AG08396 (cell line): ENCODE measurements around the gene NRXN3.

Experiments used
- DNase-seq: peaks from one replicate; pipeline ENCODE4 v3.0.0; 2012; ENCODE audit warnings: low spot score, mixed read lengths

Gene NRXN3

DNA sequence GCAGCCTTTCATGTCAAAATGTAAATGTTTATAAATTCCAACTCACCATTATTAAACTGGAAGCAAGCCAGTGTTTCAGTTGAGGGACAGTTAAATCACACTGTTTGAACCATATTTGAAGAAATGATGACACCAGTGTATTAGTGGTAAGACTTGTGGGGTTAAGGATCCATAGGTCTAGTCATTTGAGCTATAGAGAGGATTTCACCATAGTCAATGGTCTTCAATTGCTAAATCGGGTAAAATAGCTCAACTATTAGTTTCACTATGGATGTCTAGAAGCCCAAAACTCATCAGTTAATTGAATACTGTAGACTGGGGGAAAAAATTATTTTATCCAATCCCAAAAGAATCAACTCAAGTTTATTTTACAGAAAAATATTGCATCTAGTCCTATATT is 659.1 kb downstream of the NRXN3 start:
- DNase-seq = no peak

- DNase-seq = no peak
Measured at GRCh38 chr14:78834766-78835451, 664.7 kb downstream of the NRXN3 start.

DNA sequence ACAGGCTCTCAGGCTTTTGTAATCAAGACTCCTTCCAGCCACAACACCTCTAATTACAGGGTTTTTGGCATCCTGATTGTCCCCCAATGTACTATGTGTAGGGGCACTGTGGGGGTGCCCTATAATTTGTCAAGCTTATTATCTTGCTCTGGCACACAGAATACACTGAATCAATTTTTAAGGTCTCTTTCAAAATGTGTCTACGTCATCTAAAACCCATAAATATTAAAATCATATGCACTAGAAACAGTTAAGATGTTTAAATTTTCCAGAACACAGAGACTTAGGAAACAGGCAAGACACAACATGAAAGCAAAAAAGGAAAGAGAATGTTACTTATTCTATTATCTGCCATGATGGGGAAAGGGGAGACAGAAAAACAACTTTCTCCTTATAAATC is 665.7 kb downstream of the NRXN3 start:
- no peak for DNase-seq

- DNase-seq = peak; percentile 25
Measured at GRCh38 chr14:78836777-78837176, 666.6 kb downstream of the NRXN3 start.

DNA sequence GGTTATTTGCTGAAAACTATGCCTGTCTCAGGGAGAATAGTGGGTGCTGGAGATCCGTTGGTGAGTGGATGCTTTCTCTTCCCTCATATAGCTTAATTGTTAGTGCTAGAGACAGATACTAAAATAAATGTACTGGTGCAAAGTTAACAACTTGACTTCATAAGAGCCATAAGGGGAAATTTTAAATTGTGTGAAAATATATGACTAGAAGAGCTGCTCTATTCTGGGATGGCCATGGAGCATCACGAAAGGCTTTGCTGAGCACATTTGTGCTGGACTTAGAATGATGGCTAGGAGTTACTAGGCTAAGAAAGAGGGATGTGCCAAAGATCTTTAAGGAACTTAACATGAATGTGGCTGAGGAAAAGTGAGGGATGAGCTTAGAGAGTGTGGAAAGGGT is 668.8 kb downstream of the NRXN3 start:
- DNase-seq = no peak

DNA sequence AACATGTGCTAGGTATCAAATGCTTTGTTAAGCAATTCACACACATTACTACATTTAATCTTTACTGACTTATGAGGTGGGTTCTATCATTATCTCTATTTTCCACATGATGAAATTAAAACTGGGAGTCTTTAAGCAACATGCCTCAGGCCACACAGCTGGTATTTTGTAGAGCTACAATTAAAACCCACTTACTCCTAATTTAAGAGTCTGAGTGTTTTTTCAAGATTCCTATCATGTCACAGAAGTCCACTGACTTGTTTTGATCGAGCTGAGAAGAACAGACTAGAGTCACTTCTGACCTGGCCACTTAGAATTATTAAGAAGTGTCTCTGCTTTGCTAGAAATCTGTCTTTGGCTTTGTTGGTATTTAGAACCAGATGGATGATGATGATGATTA is 670.7 kb downstream of the NRXN3 start:
- DNase-seq = no peak

DNA sequence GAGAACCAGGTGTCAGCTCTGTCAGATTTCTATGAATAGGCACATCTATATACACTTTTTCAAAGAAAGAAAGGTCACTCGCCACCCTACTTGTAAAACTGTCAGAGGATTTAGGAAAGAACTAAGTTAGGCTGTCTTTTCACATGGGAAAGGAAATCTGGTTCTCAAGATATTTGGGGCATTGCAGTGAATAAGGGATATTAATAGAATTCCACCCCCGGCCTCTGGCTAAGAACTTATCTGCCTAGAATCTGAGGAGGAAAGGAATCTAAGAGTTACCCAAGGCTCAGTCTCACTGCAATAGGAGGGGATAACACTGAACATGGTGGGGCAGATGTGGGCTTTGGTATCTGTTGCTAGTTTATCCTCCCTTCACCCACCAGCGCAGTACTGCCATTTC is 677.6 kb downstream of the NRXN3 start:
- no peak for DNase-seq

- peak; percentile 23 for DNase-seq
Measured at GRCh38 chr14:78848234-78848820, 678.2 kb downstream of the NRXN3 start.

GRCh38 chr14:78849952-78850351 is 679.8 kb downstream of the NRXN3 start:
- no peak for DNase-seq

GRCh38 chr14:78851189-78851588 is 681.0 kb downstream of the NRXN3 start:
- DNase-seq = no peak

DNA sequence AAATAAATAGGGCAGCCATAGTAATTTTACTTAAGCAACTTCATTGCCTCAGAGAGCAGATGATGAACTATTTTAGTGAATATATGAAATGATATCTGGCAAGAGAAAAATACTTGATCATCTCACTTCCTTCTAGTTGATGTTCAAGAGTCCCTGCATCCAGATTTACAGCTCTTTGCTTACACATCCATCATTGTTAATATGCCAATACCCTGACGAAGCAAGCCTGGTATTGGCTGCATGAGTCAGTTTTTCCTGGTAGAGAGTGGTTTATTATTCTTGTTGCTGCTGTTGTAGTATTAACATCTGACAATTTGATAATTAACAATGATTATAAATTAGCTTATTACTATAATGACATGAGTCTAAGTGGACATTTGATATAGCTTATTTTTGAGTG is 681.9 kb downstream of the NRXN3 start:
- DNase-seq = no peak

- DNase-seq = no peak
Measured at GRCh38 chr14:78857974-78858373, 687.8 kb downstream of the NRXN3 start.

GRCh38 chr14:78863143-78863542 is 693.0 kb downstream of the NRXN3 start:
- peak; percentile 10 for DNase-seq

DNA sequence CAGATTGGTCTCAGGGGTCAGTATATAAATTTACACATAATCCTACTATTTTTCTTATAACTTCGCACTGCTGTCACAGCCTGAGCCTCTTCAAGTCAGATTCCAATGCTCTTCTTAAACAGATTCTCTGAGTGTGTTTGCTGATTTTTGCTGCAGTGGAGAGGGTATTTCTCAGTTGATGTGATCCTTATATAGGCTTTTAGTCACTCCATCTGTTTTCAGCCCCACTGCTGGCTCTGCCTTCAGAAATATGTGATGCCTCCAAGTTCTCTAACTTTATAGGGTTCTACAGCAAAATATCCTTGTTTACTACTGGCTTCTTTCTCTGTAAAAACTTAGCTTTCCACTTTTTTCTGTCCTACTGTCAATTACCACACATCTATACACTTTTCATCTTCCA is 702.7 kb downstream of the NRXN3 start:
- DNase-seq = no peak

DNA sequence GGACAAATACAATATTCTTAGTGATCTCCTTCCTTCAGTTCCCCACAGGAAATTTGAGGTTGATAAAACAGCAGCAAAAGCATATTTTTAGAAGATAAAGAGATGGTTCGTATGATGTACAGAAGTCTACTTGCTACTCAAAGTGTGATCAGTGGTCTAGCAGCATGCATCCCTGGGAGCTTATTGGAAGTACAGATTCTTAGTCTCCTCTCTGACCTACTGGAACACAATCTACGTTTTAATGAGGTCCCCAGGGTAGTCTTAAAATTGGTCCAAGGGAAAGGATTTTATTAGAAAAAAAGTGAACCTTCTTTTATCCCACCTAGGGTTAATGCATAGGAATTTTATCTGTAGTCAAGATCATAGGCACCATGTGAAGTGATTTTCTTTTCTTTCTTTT is 703.4 kb downstream of the NRXN3 start:
- no peak for DNase-seq

- no peak for DNase-seq
Measured at GRCh38 chr14:78875049-78875448, 704.9 kb downstream of the NRXN3 start.

DNA sequence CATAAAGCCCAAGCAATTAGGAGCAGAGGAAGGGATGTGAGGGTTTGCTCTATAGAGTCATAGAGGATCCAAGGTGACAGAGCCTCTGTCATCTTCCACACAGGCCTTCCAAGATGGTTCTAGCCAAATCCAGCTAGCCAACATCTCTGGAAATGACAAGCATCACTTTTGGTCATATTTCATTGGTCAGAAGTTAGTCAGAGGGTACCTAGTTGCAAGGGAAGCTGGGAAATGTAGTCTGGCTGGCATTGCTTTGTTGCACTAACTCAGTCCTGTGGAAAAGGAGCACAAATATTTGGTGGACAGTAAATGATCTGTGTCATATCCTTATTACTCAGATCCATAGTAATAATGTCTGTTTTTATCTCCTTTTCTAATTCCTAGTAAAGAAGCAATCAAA is 715.7 kb downstream of the NRXN3 start:
- no peak for DNase-seq

DNA sequence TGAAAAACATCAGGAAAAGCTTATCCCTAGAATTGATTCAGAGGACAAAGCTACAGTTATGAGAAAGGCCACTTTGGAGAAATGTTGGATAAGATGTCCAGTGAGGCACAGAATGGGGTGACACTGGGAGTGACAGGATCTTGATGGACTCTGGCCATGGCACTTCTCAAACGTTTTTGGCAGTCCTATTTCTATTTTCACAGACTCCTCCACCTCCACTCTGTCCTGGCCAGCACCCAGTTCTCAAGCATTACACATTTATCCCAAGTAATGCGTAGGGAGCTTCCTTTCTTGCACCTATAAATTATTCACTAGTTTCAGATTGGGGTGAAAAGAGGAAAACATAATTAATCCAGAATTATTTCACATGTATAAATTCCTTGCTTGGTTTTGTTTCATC is 727.3 kb downstream of the NRXN3 start:
- DNase-seq = no peak

DNA sequence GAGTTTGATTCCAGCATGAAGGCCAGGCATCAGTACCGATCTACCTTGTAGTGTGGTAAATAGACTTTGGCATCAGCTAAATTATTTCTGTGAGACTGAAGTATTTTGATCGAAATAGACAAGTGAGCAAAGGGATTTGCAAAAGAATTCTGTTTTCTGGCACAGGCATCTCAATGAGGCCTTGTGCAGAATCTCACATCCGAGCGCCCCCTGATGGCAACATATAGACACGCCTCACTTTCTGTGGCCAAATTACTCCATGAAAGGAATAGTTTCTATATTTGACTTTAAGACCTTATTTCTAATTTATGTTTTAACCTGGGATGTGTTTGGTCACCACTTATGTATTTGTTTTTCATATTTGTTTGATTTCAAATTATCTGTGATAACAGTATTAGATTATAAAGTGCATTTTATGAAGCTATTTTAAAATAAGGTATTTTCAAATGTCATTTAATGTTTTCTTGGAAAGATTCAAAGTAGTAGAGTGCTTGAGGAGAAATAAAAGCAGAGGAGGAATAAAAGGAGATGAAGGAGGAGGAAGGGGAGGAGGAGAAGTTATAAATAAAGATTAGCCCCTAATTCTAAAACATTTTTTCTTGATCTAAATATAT is 731.9 kb downstream of the NRXN3 start:
- peak; percentile 19 for DNase-seq

- no peak for DNase-seq
Measured at GRCh38 chr14:78904094-78904493, 733.9 kb downstream of the NRXN3 start.

DNA sequence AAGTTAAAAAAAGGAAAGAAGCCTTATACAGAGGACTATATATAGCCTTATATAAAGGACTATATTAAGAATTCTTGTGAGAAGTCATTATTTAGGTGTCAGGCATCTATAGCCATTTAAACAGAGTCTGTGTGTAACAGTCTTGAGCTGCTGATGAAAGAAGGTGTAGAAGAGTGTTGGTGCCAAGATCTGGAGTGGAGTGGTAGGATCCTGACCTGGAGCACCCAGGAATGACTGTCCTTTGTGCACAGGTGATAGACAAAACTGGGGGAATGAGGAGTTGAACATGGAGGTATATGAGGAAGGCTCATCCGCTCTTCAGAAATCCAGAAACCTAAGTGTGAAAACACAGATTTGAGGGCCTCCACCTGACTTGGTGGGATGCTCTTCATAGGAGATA is 747.3 kb downstream of the NRXN3 start:
- DNase-seq = no peak

- no peak for DNase-seq
Measured at GRCh38 chr14:78921856-78922255, 751.7 kb downstream of the NRXN3 start.

DNA sequence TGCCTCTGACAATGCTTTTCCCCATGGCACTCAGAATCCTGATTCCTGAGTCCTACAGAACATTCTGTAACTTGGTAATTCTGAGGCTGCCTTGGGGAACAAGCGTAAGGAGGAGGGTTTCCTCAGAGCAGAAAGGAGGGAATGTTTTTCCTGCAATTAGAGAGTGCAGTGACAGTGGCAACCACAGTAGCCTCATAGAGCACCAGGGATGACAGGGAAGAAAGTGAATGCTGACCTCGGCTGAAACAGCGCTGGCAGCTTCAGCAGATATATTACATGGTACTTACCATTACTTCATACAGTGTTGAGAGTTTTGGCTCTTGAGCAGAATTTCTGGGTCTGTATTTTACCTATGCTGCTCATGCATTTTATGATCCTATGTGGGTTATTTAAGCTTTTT is 757.1 kb downstream of the NRXN3 start:
- DNase-seq = no peak

DNA sequence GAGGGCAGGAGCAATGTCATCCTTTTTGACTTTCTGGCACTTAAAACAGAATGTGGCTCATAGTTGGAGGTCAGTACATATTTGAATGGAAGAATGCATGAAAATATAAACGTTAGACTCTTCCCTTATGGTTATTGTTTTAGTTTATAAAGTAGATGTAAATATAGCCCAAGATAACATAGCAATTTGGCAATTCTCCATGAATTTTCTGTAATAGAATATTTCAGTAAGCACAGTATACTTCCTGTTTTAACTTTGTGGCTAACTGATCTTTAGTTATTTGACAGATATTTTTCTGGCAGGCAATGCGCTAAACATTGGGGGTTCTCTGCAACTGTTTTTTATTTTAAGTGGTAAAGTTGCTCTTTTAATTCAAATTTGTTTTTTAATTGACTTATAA is 763.0 kb downstream of the NRXN3 start:
- DNase-seq = no peak
